Heart left ventricle (tissue), 16 donors: ENCODE results near the gene GPR180. TPM values are rescaled to one million over a fixed set of nuclear protein-coding genes. Genes with fewer than 3 reads are reported as not detected.

Experiments
- ATAC-seq, 4 donors: fragments of 200-7000 bp; cut with Tn5 transposase; one replicate each; pipeline ENCODE4 v1.9.1; 2020 to 2022; ENCODE audit warnings: moderate library complexity in 4 of 4, mild to moderate bottlenecking in 3 of 4, moderate number of reproducible peaks in 1 of 4
- DNase-seq, 5 donors: peaks; one replicate each; pipeline ENCODE4 v3.0.0-alpha.2; 2020
- H3K27ac ChIP-seq, 12 donors: fragments of 200-600 bp; sonication (generic) in 4 of 12; one replicate each; pipeline versions ENCODE4 v1.5.0 to v1.8.0; 2016 to 2022; ENCODE audit warnings: mild to moderate bottlenecking in 2 of 12
- H3K27me3 ChIP-seq, 9 donors: fragments of 200-600 bp; sonication (generic) in 2 of 9; one replicate each; pipeline versions ENCODE4 v1.5.1 to v1.8.0; 2016 to 2022; ENCODE audit warnings: mild to moderate bottlenecking in 3 of 9
- H3K36me3 ChIP-seq, 9 donors: fragments of 200-600 bp; sonication (generic) in 2 of 9; one replicate each; pipeline versions ENCODE4 v1.5.0 to v1.8.0; 2018 to 2022; ENCODE audit warnings: mild to moderate bottlenecking in 2 of 9
- H3K4me1 ChIP-seq, 12 donors: fragments of 200-600 bp; sonication (generic) in 4 of 12; one replicate each; pipeline versions ENCODE4 v1.5.0 to v1.8.0; 2016 to 2022; ENCODE audit warnings: mild to moderate bottlenecking in 3 of 12
- H3K4me3 ChIP-seq, 12 donors: fragments of 200-600 bp; sonication (generic) in 4 of 12; one replicate each; pipeline versions ENCODE4 v1.5.0 to v1.8.0; 2017 to 2022; ENCODE audit warnings: mild to moderate bottlenecking in 9 of 12, moderate library complexity in 4 of 12
- H3K9me3 ChIP-seq, 12 donors: fragments of 200-600 bp; sonication (generic) in 4 of 12; one replicate each; pipeline versions ENCODE4 v1.5.0 to v1.8.0; 2016 to 2022; ENCODE audit warnings: mild to moderate bottlenecking in 1 of 12
- POLR2A ChIP-seq, 2 donors: fragments of 450-650 bp; IDR thresholded peaks; one replicate each; pipeline ENCODE4 v1.6.1; 2017; ENCODE audit warnings: antibody characterized with exemption in 2 of 2, mild to moderate bottlenecking in 2 of 2, moderate library complexity in 2 of 2
- WGBS, 4 donors: extraction: QIAGEN DNeasy Blood & Tissue Kit in 2 of 4; methylation state at CpG; one replicate each; pipeline versions ENCODE4 v1.1.5 to v1.1.7; 2013 to 2018; 5-methylcytosine and 5-hydroxymethylcytosine counted together
- intact Hi-C, 10 donors: fragments of 100-400 bp; cut with DNase I; formaldehyde crosslinking; loops; one replicate each; pipeline versions ENCODE4 v1.11.1 to v1.14.2; 2022
- polyA plus RNA-seq, 2 donors: library from polyadenylated mRNA; stranded (reverse); fragments of 200-250 nt; gene quantifications; one replicate each; pipeline ENCODE4 v1.2.3, GENCODE V29; 2013
- total RNA-seq, 9 donors: library from RNA; depleted of rRNA in 2 of 9; stranded (reverse); fragments of >200 nt in 2 of 9; fragmentation: NEBNext Ultra II Directional in 3 of 9; extraction: Animal tissue kit (Norgen Biotek cat#: 25700) in 3 of 9; gene quantifications; one replicate each; pipeline versions ENCODE4 v1.1.0 to v1.2.4, GENCODE V29; 2016 to 2023
- TF ChIP-seq, protein P1 (sequence below), 12 donors: fragments of 200-600 bp; sonication (generic) in 4 of 12; IDR thresholded peaks; one replicate each; pipeline versions ENCODE4 v1.5.0 to v1.8.0; 2018 to 2022; ENCODE audit warnings: antibody characterized with exemption in 12 of 12, mild to moderate bottlenecking in 5 of 12
- donor health status: ischemic (EF 13 %, LVEDD 7.1; RV severe dilation, severe dysfunction).
- donor health status: healthy with polysubstance abuse.
- donor health status: DM: no; HTN: yes; CAD: no.
- donor health status: DM: no; HTN: no; CAD: no.
- donor health status: ischemic (EF 25% LVEDD 6.9; RV normal size, moderate dysfunction).
- donor health status: ischemic (EF 25% LVEDD 5.7; RV mildly dilated, moderate dysfunction).
- donor health status: healthy.
- donor health status: DM: yes; HTN: yes; CAD: no.
- donor health status: ischemic (EF 35%, LVEDD 5.7; RV mildly dilated, moderate dysfunction).
- donor health status: nonischemic (EF 11% LVEDD 7.7; RV severe dilation, severe dysfunction).
- donor health status: DM: yes; HTN: yes; CAD: no.
- donor health status: PGD.
- donor health status: ischemic (EF 29% LVEDD 5.4; RV normal size, mild dysfunction).
- donor health status: nonischemic (EF 23%, LVEDD 6.1; RV moderate dilation, normal function).

The GPR180 gene
- total and polyA plus RNA-seq, 11 donors = 0.99 to 6.4 (median 3.7) TPM

DNA sequence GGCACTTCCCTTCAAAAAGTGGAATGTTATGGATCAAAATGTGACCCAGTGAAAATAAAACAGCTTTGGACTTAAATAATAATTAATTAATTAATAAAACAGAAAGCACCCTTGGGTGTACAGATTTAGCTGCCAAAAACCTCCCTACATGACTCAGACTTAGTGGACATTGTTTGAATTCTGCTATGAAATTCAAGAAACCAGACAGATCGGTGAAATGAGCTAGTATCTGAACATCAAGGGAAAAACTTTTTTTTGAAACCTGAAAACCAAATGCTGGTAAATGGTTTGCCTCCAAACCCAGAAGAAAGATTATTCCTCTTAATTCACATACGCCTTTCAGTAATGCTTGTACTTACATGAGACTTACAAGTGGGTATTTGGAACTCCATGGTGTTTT, 77.2 kb downstream of the GPR180 start:
- WGBS, 4 donors = 84 to 92% (median 88%) methylated on average over 2 of the region's 2 CpGs
- no peak for DNase-seq
- Histone ChIP-seq H3K4me1 (no peaks in the 10 kb centered on the region), H3K27me3 (peaks cover 0 to 39% (median 0%) of the 10 kb centered on the region in 9 donors), H3K4me3 (no peak overlapping the region), H3K9me3 (no peaks in the 10 kb centered on the region), H3K27ac (no peak overlapping the region), H3K36me3 (no peaks in the 10 kb centered on the region)
- TF ChIP-seq, protein P1, sequence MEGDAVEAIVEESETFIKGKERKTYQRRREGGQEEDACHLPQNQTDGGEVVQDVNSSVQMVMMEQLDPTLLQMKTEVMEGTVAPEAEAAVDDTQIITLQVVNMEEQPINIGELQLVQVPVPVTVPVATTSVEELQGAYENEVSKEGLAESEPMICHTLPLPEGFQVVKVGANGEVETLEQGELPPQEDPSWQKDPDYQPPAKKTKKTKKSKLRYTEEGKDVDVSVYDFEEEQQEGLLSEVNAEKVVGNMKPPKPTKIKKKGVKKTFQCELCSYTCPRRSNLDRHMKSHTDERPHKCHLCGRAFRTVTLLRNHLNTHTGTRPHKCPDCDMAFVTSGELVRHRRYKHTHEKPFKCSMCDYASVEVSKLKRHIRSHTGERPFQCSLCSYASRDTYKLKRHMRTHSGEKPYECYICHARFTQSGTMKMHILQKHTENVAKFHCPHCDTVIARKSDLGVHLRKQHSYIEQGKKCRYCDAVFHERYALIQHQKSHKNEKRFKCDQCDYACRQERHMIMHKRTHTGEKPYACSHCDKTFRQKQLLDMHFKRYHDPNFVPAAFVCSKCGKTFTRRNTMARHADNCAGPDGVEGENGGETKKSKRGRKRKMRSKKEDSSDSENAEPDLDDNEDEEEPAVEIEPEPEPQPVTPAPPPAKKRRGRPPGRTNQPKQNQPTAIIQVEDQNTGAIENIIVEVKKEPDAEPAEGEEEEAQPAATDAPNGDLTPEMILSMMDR (IDR thresholded peaks at IDR 0.05) = no peak
- no peak for TF ChIP-seq POLR2A (IDR thresholded peaks at IDR 0.05)
- no peak for ATAC-seq
- intact Hi-C loops = loop anchor here in 6 of 10 donors (5.0 to 10.0 kb wide), 6 partner anchors 473 to 796 kb away; no protein-coding TSS in a partner anchor

DNA sequence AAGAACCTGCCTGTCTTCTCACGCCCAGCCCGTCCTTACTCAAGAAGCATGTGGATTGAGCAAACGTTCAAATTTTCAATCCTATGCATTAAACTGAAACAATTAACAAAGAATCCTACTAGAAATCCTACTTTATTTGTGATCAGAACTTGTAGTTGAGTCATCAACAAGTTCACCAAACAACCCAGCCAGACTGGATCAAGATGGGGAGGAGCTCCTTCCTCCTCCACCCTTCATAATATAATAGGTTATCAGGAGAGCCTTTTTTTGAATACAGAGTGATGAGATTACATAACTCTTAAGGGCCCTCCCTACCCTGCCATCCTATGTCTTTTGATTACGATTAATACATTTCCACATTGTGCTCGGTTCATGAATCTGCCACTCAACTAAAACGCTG, 78.0 kb downstream of the GPR180 start:
- Histone ChIP-seq H3K27ac (no peak overlapping the region), H3K27me3 (peaks cover 0 to 38% (median 0%) of the 10 kb centered on the region in 9 donors), H3K4me3 (no peak overlapping the region), H3K9me3 (no peaks in the 10 kb centered on the region), H3K4me1 (no peaks in the 10 kb centered on the region), H3K36me3 (no peaks in the 10 kb centered on the region)
- TF ChIP-seq POLR2A (IDR thresholded peaks at IDR 0.05) = no peak
- TF ChIP-seq, protein P1 (IDR thresholded peaks at IDR 0.05) = no peak
- no peak for DNase-seq
- WGBS, 4 donors = 74 to 91% (median 83%) methylated on average over 6 of the region's 6 CpGs
- ATAC-seq = no peak
- intact Hi-C loops = loop anchor here in 6 of 10 donors (5.0 to 10.0 kb wide), 6 partner anchors 473 to 795 kb away; no protein-coding TSS in a partner anchor

DNA sequence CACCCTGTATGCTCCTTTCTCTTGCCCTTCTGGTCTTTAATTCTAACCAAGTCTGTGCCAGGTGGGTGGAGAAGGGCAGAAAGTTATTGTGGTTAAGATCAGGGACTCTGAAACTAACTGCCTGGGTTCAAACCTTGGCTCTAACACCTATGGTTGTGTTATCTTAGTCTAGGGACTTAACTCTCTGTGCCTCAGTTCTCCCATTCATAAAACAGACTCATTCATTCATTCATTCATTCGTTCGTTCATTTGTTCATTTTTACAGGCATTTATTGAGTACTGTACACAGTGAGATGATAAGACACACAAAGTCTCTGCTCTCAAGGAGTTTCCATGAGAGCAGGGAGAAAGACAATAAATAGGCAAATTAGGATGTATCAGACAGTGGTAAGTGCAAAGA, 80.6 kb downstream of the GPR180 start:
- DNase-seq (no peak), ATAC-seq (no peak)
- 55 to 80% (median 71%) methylated on average over 2 of the region's 2 CpGs for WGBS, 4 donors

DNA sequence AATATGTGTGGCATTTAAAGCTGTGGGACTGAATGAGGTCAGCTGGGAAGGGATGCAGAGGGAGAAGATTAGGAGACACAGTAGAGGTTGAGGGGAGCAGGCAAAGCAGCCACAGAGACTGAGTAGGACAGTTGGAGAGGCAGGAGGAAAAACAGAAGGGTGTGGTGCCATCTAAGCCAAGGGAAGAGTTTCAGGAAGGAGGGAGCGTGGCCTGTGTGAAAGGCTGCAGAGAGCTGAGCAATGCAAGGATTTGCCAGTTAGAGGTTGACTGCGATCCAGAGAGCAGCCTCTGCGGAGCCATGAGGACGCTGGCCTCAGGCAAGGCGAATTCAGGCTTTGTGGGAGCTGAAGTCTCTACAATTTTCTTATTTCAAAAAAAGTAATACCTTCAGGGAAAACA, 81.8 kb downstream of the GPR180 start:
- TF ChIP-seq, protein P1 (IDR thresholded peaks at IDR 0.05) = no peak
- TF ChIP-seq POLR2A (IDR thresholded peaks at IDR 0.05) = no peak
- H3K4me3 ChIP-seq = no peak overlapping the region
- no peaks in the 10 kb centered on the region for H3K9me3 ChIP-seq
- no peak overlapping the region for H3K27ac ChIP-seq
- intact Hi-C loops = no loop called here
- ATAC-seq (no peak), DNase-seq (no peak)
- peaks cover 0 to 38% (median 0%) of the 10 kb centered on the region in 9 donors for H3K27me3 ChIP-seq
- no peaks in the 10 kb centered on the region for H3K36me3 ChIP-seq
- H3K4me1 ChIP-seq = no peaks in the 10 kb centered on the region
- WGBS, 4 donors = 54 to 61% (median 56%) methylated on average over 5 of the region's 5 CpGs

More for the DNA sequence above, 80.6 kb downstream of the GPR180 start:
- Histone ChIP-seq H3K27me3 (peaks cover 0 to 41% (median 0%) of the 10 kb centered on the region in 9 donors), H3K4me1 (no peaks in the 10 kb centered on the region), H3K27ac (no peak overlapping the region), H3K9me3 (no peaks in the 10 kb centered on the region), H3K4me3 (no peak overlapping the region), H3K36me3 (no peaks in the 10 kb centered on the region)
- no peak for TF ChIP-seq POLR2A (IDR thresholded peaks at IDR 0.05)
- TF ChIP-seq, protein P1 (IDR thresholded peaks at IDR 0.05) = no peak
- intact Hi-C loops = no loop called here

Other genes with a start within 250 kb of the GPR180 start
- under 1 TPM in 8 of 9 donors, not detected in 1; 0.11 to 0.88 (median 0.25) TPM for gene DCT, start 122.2 kb upstream of the GPR180 start, total RNA-seq
- gene DCT, start 122.2 kb upstream of the GPR180 start, polyA plus RNA-seq = not detected
- 1 to 10 TPM; 3.2 to 6.7 (median 5.3) TPM for gene TGDS, start 5.7 kb upstream of the GPR180 start, total RNA-seq
- 1 to 10 TPM; 3.7 to 4.3 TPM for gene TGDS, start 5.7 kb upstream of the GPR180 start, polyA plus RNA-seq
- not detected for gene SOX21, start 110.7 kb downstream of the GPR180 start, total RNA-seq
- not detected for gene SOX21, start 110.7 kb downstream of the GPR180 start, polyA plus RNA-seq